ENCODE results near the gene RASL12. TPM values are rescaled to one million over a fixed set of nuclear protein-coding genes. Genes with fewer than 3 reads are reported as not detected.

Gene RASL12
- total and polyA plus RNA-seq, 2 of the 4 experiments (the other 2 are of a cell fraction) = 0.18 to 0.22 TPM

DNA sequence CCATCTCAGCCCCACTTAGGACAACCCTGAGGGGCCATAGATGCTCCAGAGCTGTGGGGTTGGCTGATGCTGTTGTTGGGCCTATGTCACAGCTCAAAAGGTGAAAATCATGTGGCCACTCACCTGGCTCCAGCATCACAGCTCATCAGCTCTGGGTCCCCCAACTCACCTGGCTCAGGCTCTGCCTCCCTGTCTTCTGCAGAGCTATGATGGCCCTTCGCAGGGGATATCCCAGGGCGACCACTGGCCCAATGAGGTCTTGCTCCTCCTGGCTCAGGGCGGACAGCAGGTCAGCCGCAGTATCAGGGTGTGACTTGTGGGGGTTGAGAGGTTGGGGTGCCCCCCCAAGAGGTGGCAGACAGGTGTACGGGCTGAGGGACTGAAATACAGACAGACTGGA lies 31.5 kb upstream of the RASL12 start:
- H3K4me2 ChIP-seq (ENCODE audit: low read depth, low read length) = no peak overlapping the region
- no peak overlapping the region for H3K56ac ChIP-seq (ENCODE audit: extremely low read depth, insufficient read depth, low read length)
- no CpG with 5 or more reads among the region's 5 CpGs for WGBS, 2 experiments (ENCODE audit: extremely low coverage in 2 of 2, insufficient read length in 1 of 2)
- no peak for TF ChIP-seq CHD1 (IDR thresholded peaks at IDR 0.05; ENCODE audit: low read depth, low read length)
- TF ChIP-seq POLR2A (IDR thresholded peaks at IDR 0.05; ENCODE audit: low read depth, low read length) = no peak
- no peak for TF ChIP-seq FOS (IDR thresholded peaks at IDR 0.05; ENCODE audit: low read depth, low read length)
- no peak for TF ChIP-seq MAZ (IDR thresholded peaks at IDR 0.05; ENCODE audit: borderline replicate concordance, low read depth, low read length)
- no peak for TF ChIP-seq NFE2L2 (IDR thresholded peaks at IDR 0.05; ENCODE audit: low read depth, low read length)
- no peak for TF ChIP-seq RAD21 (IDR thresholded peaks at IDR 0.05; ENCODE audit: low read length)
- TF ChIP-seq SMC3 (IDR thresholded peaks at IDR 0.05; ENCODE audit: low read depth, low read length) = no peak
- TF ChIP-seq, protein P1, sequence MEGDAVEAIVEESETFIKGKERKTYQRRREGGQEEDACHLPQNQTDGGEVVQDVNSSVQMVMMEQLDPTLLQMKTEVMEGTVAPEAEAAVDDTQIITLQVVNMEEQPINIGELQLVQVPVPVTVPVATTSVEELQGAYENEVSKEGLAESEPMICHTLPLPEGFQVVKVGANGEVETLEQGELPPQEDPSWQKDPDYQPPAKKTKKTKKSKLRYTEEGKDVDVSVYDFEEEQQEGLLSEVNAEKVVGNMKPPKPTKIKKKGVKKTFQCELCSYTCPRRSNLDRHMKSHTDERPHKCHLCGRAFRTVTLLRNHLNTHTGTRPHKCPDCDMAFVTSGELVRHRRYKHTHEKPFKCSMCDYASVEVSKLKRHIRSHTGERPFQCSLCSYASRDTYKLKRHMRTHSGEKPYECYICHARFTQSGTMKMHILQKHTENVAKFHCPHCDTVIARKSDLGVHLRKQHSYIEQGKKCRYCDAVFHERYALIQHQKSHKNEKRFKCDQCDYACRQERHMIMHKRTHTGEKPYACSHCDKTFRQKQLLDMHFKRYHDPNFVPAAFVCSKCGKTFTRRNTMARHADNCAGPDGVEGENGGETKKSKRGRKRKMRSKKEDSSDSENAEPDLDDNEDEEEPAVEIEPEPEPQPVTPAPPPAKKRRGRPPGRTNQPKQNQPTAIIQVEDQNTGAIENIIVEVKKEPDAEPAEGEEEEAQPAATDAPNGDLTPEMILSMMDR (conservative IDR thresholded peaks at IDR 0.05; ENCODE audit: low read depth, low read length) = no peak
- TF ChIP-seq, protein P2, sequence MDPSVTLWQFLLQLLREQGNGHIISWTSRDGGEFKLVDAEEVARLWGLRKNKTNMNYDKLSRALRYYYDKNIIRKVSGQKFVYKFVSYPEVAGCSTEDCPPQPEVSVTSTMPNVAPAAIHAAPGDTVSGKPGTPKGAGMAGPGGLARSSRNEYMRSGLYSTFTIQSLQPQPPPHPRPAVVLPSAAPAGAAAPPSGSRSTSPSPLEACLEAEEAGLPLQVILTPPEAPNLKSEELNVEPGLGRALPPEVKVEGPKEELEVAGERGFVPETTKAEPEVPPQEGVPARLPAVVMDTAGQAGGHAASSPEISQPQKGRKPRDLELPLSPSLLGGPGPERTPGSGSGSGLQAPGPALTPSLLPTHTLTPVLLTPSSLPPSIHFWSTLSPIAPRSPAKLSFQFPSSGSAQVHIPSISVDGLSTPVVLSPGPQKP (IDR thresholded peaks at IDR 0.05; ENCODE audit: borderline replicate concordance, low read depth, low read length) = no peak
- TF ChIP-seq, protein P3, sequence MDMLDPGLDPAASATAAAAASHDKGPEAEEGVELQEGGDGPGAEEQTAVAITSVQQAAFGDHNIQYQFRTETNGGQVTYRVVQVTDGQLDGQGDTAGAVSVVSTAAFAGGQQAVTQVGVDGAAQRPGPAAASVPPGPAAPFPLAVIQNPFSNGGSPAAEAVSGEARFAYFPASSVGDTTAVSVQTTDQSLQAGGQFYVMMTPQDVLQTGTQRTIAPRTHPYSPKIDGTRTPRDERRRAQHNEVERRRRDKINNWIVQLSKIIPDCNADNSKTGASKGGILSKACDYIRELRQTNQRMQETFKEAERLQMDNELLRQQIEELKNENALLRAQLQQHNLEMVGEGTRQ (IDR thresholded peaks at IDR 0.05; ENCODE audit: low read depth, low read length) = no peak
- no peak for TF ChIP-seq RFX5 (IDR thresholded peaks at IDR 0.05; ENCODE audit: low read depth, low read length)
- no peak for TF ChIP-seq MAFK (IDR thresholded peaks at IDR 0.05; ENCODE audit: low read depth, low read length)
- no peak for TF ChIP-seq CEBPB (IDR thresholded peaks at IDR 0.05; ENCODE audit: low read depth, low read length)
- TF ChIP-seq MXI1 (IDR thresholded peaks at IDR 0.05; ENCODE audit: borderline replicate concordance, low read depth, low read length) = no peak
- no peaks in the 10 kb centered on the region for H3K9me3 ChIP-seq (ENCODE audit: control insufficient read depth, insufficient read depth, low read length)
- no peaks in the 10 kb centered on the region for H3K27me3 ChIP-seq (ENCODE audit: control insufficient read depth, insufficient read depth, low read length)
- H3K18ac ChIP-seq (ENCODE audit: low read depth, low read length) = no peak overlapping the region
- no peaks in the 10 kb centered on the region; the same call in 1 of the 2 replicates for H4K20me1 ChIP-seq (ENCODE audit: insufficient read depth, low read length)
- H4K5ac ChIP-seq (ENCODE audit: low read depth, low read length) = no peak overlapping the region
- DNase-seq = no peak
- no peak overlapping the region for H3K9ac ChIP-seq (ENCODE audit: low read depth, low read length)
- H3K4me3 ChIP-seq (ENCODE audit: insufficient read depth, low read depth, low read length) = no peak overlapping the region
- no peak overlapping the region for H2AK9ac ChIP-seq (replicated peaks; ENCODE audit: low read depth, low read length, poor library complexity)
- H2AFZ ChIP-seq (replicated peaks; ENCODE audit: low read length, poor library complexity) = no peak overlapping the region
- no peak overlapping the region for H3K23ac ChIP-seq (ENCODE audit: low read depth, low read length)
- CTCF ChIA-PET = no interaction called here
- intact Hi-C loops (cut with micrococcal nuclease) = no loop called here
- dilution Hi-C loops (cut with HindIII; ENCODE audit: low sequenced_read_pairs, unreplicated experiment) = no loop called here
- H3K14ac ChIP-seq (replicated peaks; ENCODE audit: low read depth, low read length) = no peak overlapping the region
- no peak overlapping the region for H2BK120ac ChIP-seq (ENCODE audit: low read depth, low read length)
- no TSS peak for BruUV-seq (replicated peaks)
- H3K79me1 ChIP-seq (ENCODE audit: low read depth in 1 of 2, low read length in 2 of 2) = no peaks in the 10 kb centered on the region; a peak in 1 of 4 replicates
- no peak overlapping the region for H2BK20ac ChIP-seq (ENCODE audit: low read depth, low read length)
- no peak overlapping the region for H2AK5ac ChIP-seq (ENCODE audit: low read depth, low read length)
- H2BK15ac ChIP-seq (ENCODE audit: low read depth, low read length) = no peak overlapping the region
- no peak overlapping the region for H4K8ac ChIP-seq (ENCODE audit: low read depth in 2 of 2, low read length in 2 of 2)
- H3K27ac ChIP-seq (ENCODE audit: insufficient read depth, low read length) = no peak overlapping the region
- H2BK5ac ChIP-seq (ENCODE audit: low read depth, low read length, poor library complexity, severe bottlenecking) = no peak overlapping the region
- ATAC-seq (ENCODE audit: low read depth) = no peak
- POLR2A ChIA-PET (ENCODE audit: unreplicated experiment) = no interaction called here
- H3K4me1 ChIP-seq (ENCODE audit: control insufficient read depth, insufficient read depth, low read length) = peaks cover 2% of the 10 kb centered on the region; the same call in 1 of the 2 replicates
- H4K91ac ChIP-seq (ENCODE audit: insufficient read depth, low read depth, low read length) = no peak overlapping the region
- no peaks in the 10 kb centered on the region for H3K9me1 ChIP-seq (ENCODE audit: insufficient read depth, low read length)
- no peak overlapping the region for H3K4ac ChIP-seq (ENCODE audit: low read depth, low read length)
- in situ Hi-C loops (cut with MboI; ENCODE audit: low sequenced_read_pairs) = no loop called here
- H3K36me3 ChIP-seq (ENCODE audit: control insufficient read depth, insufficient read depth, low read length) = peaks cover 30% of the 10 kb centered on the region

Data from IMR-90 (cell line).